Hepatocyte (in vitro differentiated cells): ENCODE results near the gene PTH2R. TPM values are rescaled to one million over a fixed set of nuclear protein-coding genes. Genes with fewer than 3 reads are reported as not detected.

ENCODE experiments used
- DNase-seq: peaks from one replicate; pipeline ENCODE4 v3.0.0-alpha.2; 2016; ENCODE audit warnings: low spot score
- H2AFZ ChIP-seq: fragments of 200-600 bp; sonication (generic); 2 replicates; pipeline ENCODE4 v1.6.0; 2016; ENCODE audit warnings: antibody characterized with exemption, mild to moderate bottlenecking
- H3K27ac ChIP-seq: fragments of 200-600 bp; sonication (generic); 2 replicates; pipeline ENCODE4 v1.5.1; 2016; ENCODE audit warnings: mild to moderate bottlenecking
- H3K27me3 ChIP-seq: fragments of 200-600 bp; sonication (generic); 2 replicates; pipeline ENCODE4 v1.6.1; 2016
- H3K36me3 ChIP-seq: fragments of 200-600 bp; sonication (generic); replicated peaks from 2 replicates; pipeline ENCODE4 v1.5.1; 2016; ENCODE audit warnings: low read depth; ENCODE audit not compliant: insufficient read depth
- H3K4me1 ChIP-seq: fragments of 200-600 bp; sonication (generic); 2 replicates; pipeline ENCODE4 v1.5.1; 2016; ENCODE audit warnings: mild to moderate bottlenecking, moderate library complexity; ENCODE audit not compliant: insufficient read depth
- H3K4me2 ChIP-seq: fragments of 200-600 bp; sonication (generic); 2 replicates; pipeline ENCODE4 v1.6.0; 2016
- H3K4me3 ChIP-seq: fragments of 200-600 bp; sonication (generic); 2 replicates; pipeline ENCODE4 v1.5.1; 2016; ENCODE audit warnings: mild to moderate bottlenecking
- H3K79me2 ChIP-seq: fragments of 200-600 bp; sonication (generic); 2 replicates; pipeline ENCODE4 v1.6.0; 2017; ENCODE audit warnings: mild to moderate bottlenecking
- H3K9me2 ChIP-seq: fragments of 200-600 bp; sonication (generic); replicated peaks from 2 replicates; pipeline ENCODE4 v1.6.0; 2017; ENCODE audit warnings: mild to moderate bottlenecking; ENCODE audit not compliant: insufficient read depth
- H3K9me3 ChIP-seq: fragments of 200-600 bp; sonication (generic); 2 replicates; pipeline ENCODE4 v1.5.1; 2016; ENCODE audit warnings: low read depth, mild to moderate bottlenecking
- H4K20me1 ChIP-seq: fragments of 200-600 bp; sonication (generic); 2 replicates; pipeline ENCODE4 v1.6.0; 2016; ENCODE audit warnings: mild to moderate bottlenecking; ENCODE audit not compliant: insufficient read depth, poor library complexity, severe bottlenecking
- CTCF ChIP-seq: fragments of 200-600 bp; sonication (generic); IDR thresholded peaks from 2 replicates; pipeline ENCODE4 v1.5.1; 2016; ENCODE audit warnings: antibody characterized with exemption, mild to moderate bottlenecking; ENCODE audit not compliant: poor library complexity
- EZH2 ChIP-seq: fragments of 200-600 bp; sonication (generic); IDR thresholded peaks from 2 replicates; pipeline ENCODE4 v1.6.1; 2016; ENCODE audit warnings: antibody characterized with exemption, mild to moderate bottlenecking, borderline replicate concordance
- EZH2phosphoT487 ChIP-seq: fragments of 200-600 bp; sonication (generic); IDR thresholded peaks from one replicate; pipeline ENCODE4 v1.6.1; 2018; ENCODE audit warnings: antibody characterized with exemption, mild to moderate bottlenecking, low read depth, moderate library complexity; ENCODE audit not compliant: unreplicated experiment, severe bottlenecking
- WGBS: methylation state at CpG from one replicate; pipeline ENCODE4 v1.1.6; 2016; ENCODE audit warnings: low lambda C conversion rate; ENCODE audit errors: missing lambda C conversion rate; 5-methylcytosine and 5-hydroxymethylcytosine counted together
- polyA plus RNA-seq: library from polyadenylated mRNA; unstranded; fragments of >200 nt; fragmentation: Nextera tagmentation; extraction: Ambion mirVana; gene quantifications from 2 replicates; pipeline ENCODE4 v1.2.1, GENCODE V29; 2016
- total RNA-seq: library from RNA; depleted of rRNA; stranded (reverse); fragments of >200 nt; gene quantifications from 2 replicates; pipeline ENCODE4 v1.2.3, GENCODE V29; 2014

Gene PTH2R
- total and polyA plus RNA-seq, 2 experiments from 2014 or later = not detected

DNA sequence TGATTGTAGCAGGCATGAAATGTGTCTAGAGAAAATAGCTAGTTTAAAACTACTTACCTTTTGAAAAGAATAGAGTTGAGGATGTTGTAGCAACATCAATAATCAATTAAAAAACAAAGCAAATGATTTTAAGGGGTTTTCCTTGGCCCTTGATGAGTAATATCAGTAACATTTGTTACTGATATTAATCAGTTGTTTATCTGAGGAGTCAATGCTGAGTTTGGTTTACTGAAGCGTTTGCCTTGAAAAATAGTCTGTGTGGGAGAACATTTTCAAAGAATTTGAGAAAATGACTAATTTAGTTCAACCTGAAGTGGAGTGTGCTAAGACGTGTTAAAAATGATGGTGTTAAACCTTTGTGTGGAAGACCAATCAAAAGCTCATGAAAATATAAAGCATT lies 9.3 kb downstream of the PTH2R start:
- Histone ChIP-seq H3K79me2 (no peaks in the 10 kb centered on the region), H3K9me2 (no peaks in the 10 kb centered on the region), H3K4me1 (no peaks in the 10 kb centered on the region), H3K4me2 (no peak overlapping the region), H3K9me3 (no peaks in the 10 kb centered on the region), H3K27ac (no peak overlapping the region), H2AFZ (no peak overlapping the region), H3K4me3 (no peak overlapping the region), H4K20me1 (no peaks in the 10 kb centered on the region), H3K27me3 (no peaks in the 10 kb centered on the region), H3K36me3 (no peaks in the 10 kb centered on the region)
- TF ChIP-seq EZH2phosphoT487 (no peak), CTCF (no peak), EZH2 (no peak)
- 87% methylated on average over 2 of the region's 2 CpGs for WGBS
- no peak for DNase-seq

DNA sequence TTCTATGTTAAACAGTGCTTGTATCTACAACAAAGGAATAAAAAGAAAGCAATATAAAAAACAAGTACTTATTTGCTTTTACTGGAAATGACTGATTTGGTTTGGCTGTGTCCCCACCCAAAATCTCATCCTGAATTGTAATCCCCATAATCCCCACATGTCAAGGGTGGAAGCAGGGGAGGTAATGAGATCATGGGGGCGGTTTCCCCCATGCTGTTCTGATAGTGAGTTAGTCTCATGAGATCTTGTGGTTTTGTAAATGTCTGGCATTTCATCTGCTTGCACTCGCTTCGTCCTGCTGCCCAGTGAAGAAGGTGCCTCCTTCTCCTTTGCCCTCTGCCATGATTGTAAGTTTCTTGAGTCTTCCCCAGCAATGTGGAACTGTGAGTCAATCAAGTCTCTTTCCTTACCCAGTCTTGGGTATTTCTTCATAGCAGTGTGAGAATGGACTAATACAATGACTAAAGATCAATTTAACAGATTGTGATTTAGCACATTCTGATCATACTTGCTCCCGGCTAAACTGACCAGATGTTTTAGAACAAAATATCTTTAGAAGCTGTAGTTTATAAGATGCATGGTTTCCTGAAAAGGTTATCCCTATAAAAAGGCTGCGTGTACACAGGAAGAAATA lies 19.9 kb downstream of the PTH2R start:
- WGBS = 88% methylated on average over 5 of the region's 5 CpGs
- Histone ChIP-seq H3K4me1 (no peaks in the 10 kb centered on the region), H3K36me3 (no peaks in the 10 kb centered on the region), H3K4me2 (no peak overlapping the region), H3K9me2 (no peaks in the 10 kb centered on the region), H3K27ac (no peak overlapping the region), H3K9me3 (no peaks in the 10 kb centered on the region), H3K79me2 (no peaks in the 10 kb centered on the region), H3K4me3 (no peak overlapping the region), H4K20me1 (no peaks in the 10 kb centered on the region), H2AFZ (no peak overlapping the region), H3K27me3 (no peaks in the 10 kb centered on the region)
- DNase-seq = no peak
- TF ChIP-seq EZH2 = no peak

DNA sequence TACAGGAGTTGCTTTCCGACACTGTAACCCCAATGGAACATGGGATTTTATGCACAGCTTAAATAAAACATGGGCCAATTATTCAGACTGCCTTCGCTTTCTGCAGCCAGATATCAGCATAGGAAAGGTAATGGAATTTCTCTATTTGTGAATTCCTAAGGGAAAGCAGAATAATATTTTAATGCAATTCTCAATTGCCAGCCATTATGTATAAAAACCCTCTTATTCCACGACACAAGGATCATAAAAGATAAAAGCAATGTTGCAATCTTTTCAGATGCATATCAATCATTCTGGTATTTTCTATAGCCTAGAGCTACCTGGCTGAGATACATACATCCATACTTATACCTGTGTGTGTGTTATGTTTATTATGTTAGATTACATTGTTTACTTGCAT lies 31.2 kb downstream of the PTH2R start:
- H3K4me2 ChIP-seq = no peak overlapping the region
- WGBS = 89% methylated on average over 3 of the region's 3 CpGs
- H3K36me3 ChIP-seq = no peaks in the 10 kb centered on the region
- no peaks in the 10 kb centered on the region for H3K4me1 ChIP-seq
- no peak overlapping the region for H3K4me3 ChIP-seq
- H3K9me2 ChIP-seq = no peaks in the 10 kb centered on the region
- TF ChIP-seq CTCF (no peak), EZH2 (no peak), EZH2phosphoT487 (no peak)
- H4K20me1 ChIP-seq = no peaks in the 10 kb centered on the region
- no peaks in the 10 kb centered on the region for H3K27me3 ChIP-seq
- H3K9me3 ChIP-seq = no peaks in the 10 kb centered on the region
- no peaks in the 10 kb centered on the region for H3K79me2 ChIP-seq
- no peak overlapping the region for H2AFZ ChIP-seq
- DNase-seq = no peak
- no peak overlapping the region for H3K27ac ChIP-seq

GRCh38 chr2:208440716-208441115 lies 34.1 kb downstream of the PTH2R start:
- Histone ChIP-seq H3K27me3 (no peaks in the 10 kb centered on the region), H2AFZ (no peak overlapping the region), H3K79me2 (no peaks in the 10 kb centered on the region), H3K36me3 (no peaks in the 10 kb centered on the region), H3K4me3 (no peak overlapping the region), H4K20me1 (no peaks in the 10 kb centered on the region), H3K4me1 (no peaks in the 10 kb centered on the region), H3K4me2 (no peak overlapping the region), H3K9me3 (no peaks in the 10 kb centered on the region), H3K27ac (no peak overlapping the region), H3K9me2 (no peaks in the 10 kb centered on the region)
- 78% methylated on average over 2 of the region's 2 CpGs for WGBS
- no peak for DNase-seq
- no peak for TF ChIP-seq EZH2
